B cell (primary cell): ENCODE results near the gene BCAM. TPM values are rescaled to one million over a fixed set of nuclear protein-coding genes. Genes with fewer than 3 reads are reported as not detected.

Experiments
- ATAC-seq: fragments of 200-7000 bp; cut with Tn5 transposase; one replicate; pipeline ENCODE4 v1.10.0; 2021; ENCODE audit warnings: low read depth, mild to moderate bottlenecking, moderate number of reproducible peaks, moderate library complexity
- CTCF ChIA-PET: fragments of 350-600 bp; sonication (Branson Sonifier 250); formaldehyde crosslinking; loops from one replicate; lab custom pipeline; 2021; ENCODE audit warnings: antibody characterized with exemption, inconsistent platforms; lab: Charles Lee
- POLR2A ChIA-PET: fragments of 350-600 bp; sonication (Branson Sonifier 250); formaldehyde crosslinking; loops from one replicate; lab custom pipeline; 2021; ENCODE audit warnings: antibody characterized with exemption; lab: Charles Lee
- DNase-seq: peaks from one replicate; pipeline ENCODE4 v3.0.0; 2013
- H2AFZ ChIP-seq: 2 replicates; pipeline ENCODE4 v1.6.1; 2012; ENCODE audit warnings: mild to moderate bottlenecking, low read depth, low read length; ENCODE audit not compliant: insufficient read depth, poor library complexity, severe bottlenecking
- H3K27ac ChIP-seq, 2 donors: 1 replicate in 1 of 2; 2 replicates in 1 of 2; pipeline ENCODE4 v1.5.1; 2012 to 2013; ENCODE audit warnings: low read length in 2 of 2, mild to moderate bottlenecking in 2 of 2, moderate library complexity in 1 of 2
- H3K27me3 ChIP-seq, 4 experiments: fragments of 200-600 bp in 1 of 4; sonication (generic) in 1 of 4; replicated peaks in 1 of 4; 1 replicate in 2 of 4; 2 replicates in 2 of 4; pipeline versions ENCODE4 v1.6.1 to v1.7.0; 2013 to 2016; ENCODE audit warnings: low read length in 3 of 4, mild to moderate bottlenecking in 2 of 4, mixed read lengths in 1 of 4, moderate library complexity in 1 of 4; ENCODE audit not compliant: insufficient read depth in 4 of 4, control insufficient read depth in 3 of 4; ENCODE audit errors: control extremely low read depth in 1 of 4
- H3K36me3 ChIP-seq, 2 experiments: replicated peaks in 1 of 2; 1 replicate in 1 of 2; 2 replicates in 1 of 2; pipeline versions ENCODE4 v1.6.1 to v1.7.1; 2013; ENCODE audit warnings: low read length in 1 of 2; ENCODE audit not compliant: insufficient read depth in 2 of 2, control insufficient read depth in 1 of 2; ENCODE audit errors: control extremely low read depth in 1 of 2, extremely low read depth in 1 of 2
- H3K4me1 ChIP-seq, 2 donors: fragments of 200-600 bp in 1 of 2; sonication (generic) in 1 of 2; 1 replicate in 1 of 2; 2 replicates in 1 of 2; pipeline versions ENCODE4 v1.5.1 to v1.6.1; 2013 to 2017; ENCODE audit warnings: low read length in 2 of 2; ENCODE audit not compliant: control insufficient read depth in 2 of 2, insufficient read depth in 2 of 2
- H3K4me2 ChIP-seq: replicated peaks from 2 replicates; pipeline ENCODE3; 2012; ENCODE audit warnings: mild to moderate bottlenecking, low read depth, low read length; ENCODE audit not compliant: poor library complexity, severe bottlenecking
- H3K4me3 ChIP-seq, 5 experiments: fragments of 200-600 bp in 1 of 5; sonication (generic) in 1 of 5; 1 replicate in 3 of 5; 2 replicates in 2 of 5; pipeline versions ENCODE4 v1.5.1 to v1.7.0; 2011 to 2016; ENCODE audit warnings: low read length in 4 of 5, mild to moderate bottlenecking in 4 of 5, low read depth in 2 of 5, control low read depth in 1 of 5, moderate library complexity in 1 of 5; ENCODE audit not compliant: insufficient read depth in 1 of 5; ENCODE audit errors: control extremely low read depth in 1 of 5, extremely low read depth in 1 of 5
- H3K79me2 ChIP-seq: fragments of 200-600 bp; sonication (generic); one replicate; pipeline ENCODE4 v1.6.0; 2016; ENCODE audit warnings: low read length; ENCODE audit not compliant: control insufficient read depth, insufficient read depth
- H3K9ac ChIP-seq: fragments of 200-600 bp; sonication (generic); 2 replicates; pipeline ENCODE4 v1.6.1; 2017; ENCODE audit warnings: mild to moderate bottlenecking, low read length, moderate library complexity
- H3K9me3 ChIP-seq, 3 donors: one replicate each; pipeline versions ENCODE4 v1.6.1 to v1.7.1; 2013; ENCODE audit warnings: low read length in 2 of 3; ENCODE audit not compliant: control insufficient read depth in 2 of 3, insufficient read depth in 1 of 3; ENCODE audit errors: control extremely low read depth in 1 of 3
- H4K20me1 ChIP-seq: 2 replicates; pipeline ENCODE4 v1.6.0; 2012; ENCODE audit warnings: mild to moderate bottlenecking, low read length; ENCODE audit not compliant: insufficient read depth, control insufficient read depth, poor library complexity, severe bottlenecking
- H3K27ac Mint-ChIP-seq: one replicate; pipeline ENCODE4 v1.8.0; 2021; ENCODE audit warnings: mixed read lengths
- H3K27me3 Mint-ChIP-seq: one replicate; pipeline ENCODE4 v1.8.0; 2021; ENCODE audit warnings: mixed read lengths
- H3K4me1 Mint-ChIP-seq: one replicate; pipeline ENCODE4 v1.8.0; 2021; ENCODE audit warnings: mixed read lengths
- H3K4me3 Mint-ChIP-seq: one replicate; pipeline ENCODE4 v1.8.0; 2021; ENCODE audit warnings: mixed read lengths
- H3K9me3 Mint-ChIP-seq: one replicate; pipeline ENCODE4 v1.8.0; 2022; ENCODE audit warnings: mixed read lengths; ENCODE audit not compliant: insufficient read depth
- EZH2 ChIP-seq: IDR thresholded peaks from 2 replicates; pipeline ENCODE4 v1.6.1; 2012; ENCODE audit warnings: borderline replicate concordance, low read depth, mild to moderate bottlenecking, moderate library complexity, low read length; ENCODE audit not compliant: insufficient read depth, poor library complexity, severe bottlenecking
- WGBS: methylation state at CpG from one replicate; pipeline ENCODE4 v1.1.5; 2013; ENCODE audit warnings: missing lambda C conversion rate; ENCODE audit not compliant: insufficient coverage; 5-methylcytosine and 5-hydroxymethylcytosine counted together
- intact Hi-C: fragments of 100-400 bp; cut with micrococcal nuclease; formaldehyde crosslinking; loops from one replicate; pipeline ENCODE4 v1.10.0; 2022
- polyA plus RNA-seq: library from polyadenylated mRNA; depleted of rRNA; stranded (reverse); fragments of >200 nt; gene quantifications from 2 replicates; pipeline ENCODE4 v1.2.3, GENCODE V29; 2012
- total RNA-seq, 2 donors: library from RNA; stranded (reverse); fragments of 120-200 nt in 1 of 2; gene quantifications; 1 replicate in 1 of 2; 2 replicates in 1 of 2; pipeline versions ENCODE4 v1.2.3 to v1.2.4, GENCODE V29; 2013 to 2022
- TF ChIP-seq, protein P1 (sequence below): fragments of 200-600 bp; IDR thresholded peaks from one replicate; pipeline ENCODE4 v1.8.0; 2022; ENCODE audit warnings: antibody characterized with exemption, mild to moderate bottlenecking

Gene BCAM
- total and polyA plus RNA-seq, 2 donors (not counting 1 experiment from before 2014, with no cell fraction given), result not detected

- ATAC-seq, result no peak
- H3K27ac Mint-ChIP-seq, result no peak overlapping the region
- peaks cover 0 to 31% (median 12%) of the 10 kb centered on the region in 4 experiments for H3K27me3 ChIP-seq
- peaks cover 9% of the 10 kb centered on the region for H3K4me1 Mint-ChIP-seq
- H3K27ac ChIP-seq, result no peak overlapping the region
- peaks cover 46% of the 10 kb centered on the region for H3K27me3 Mint-ChIP-seq
- H3K36me3 ChIP-seq, result no peaks in the 10 kb centered on the region
- H3K9ac ChIP-seq, result no peak overlapping the region
- no peak overlapping the region for H3K4me3 ChIP-seq
- CTCF ChIA-PET, result interaction anchor here (0.8 kb wide), 1 partner anchor 128 kb away, joined by 4 read pairs; no protein-coding TSS in a partner anchor
- H2AFZ ChIP-seq, result no peak overlapping the region
- peaks cover 18 to 19% of the 10 kb centered on the region in 2 donors for H3K4me1 ChIP-seq
- no peak for DNase-seq
- TF ChIP-seq, protein P1, sequence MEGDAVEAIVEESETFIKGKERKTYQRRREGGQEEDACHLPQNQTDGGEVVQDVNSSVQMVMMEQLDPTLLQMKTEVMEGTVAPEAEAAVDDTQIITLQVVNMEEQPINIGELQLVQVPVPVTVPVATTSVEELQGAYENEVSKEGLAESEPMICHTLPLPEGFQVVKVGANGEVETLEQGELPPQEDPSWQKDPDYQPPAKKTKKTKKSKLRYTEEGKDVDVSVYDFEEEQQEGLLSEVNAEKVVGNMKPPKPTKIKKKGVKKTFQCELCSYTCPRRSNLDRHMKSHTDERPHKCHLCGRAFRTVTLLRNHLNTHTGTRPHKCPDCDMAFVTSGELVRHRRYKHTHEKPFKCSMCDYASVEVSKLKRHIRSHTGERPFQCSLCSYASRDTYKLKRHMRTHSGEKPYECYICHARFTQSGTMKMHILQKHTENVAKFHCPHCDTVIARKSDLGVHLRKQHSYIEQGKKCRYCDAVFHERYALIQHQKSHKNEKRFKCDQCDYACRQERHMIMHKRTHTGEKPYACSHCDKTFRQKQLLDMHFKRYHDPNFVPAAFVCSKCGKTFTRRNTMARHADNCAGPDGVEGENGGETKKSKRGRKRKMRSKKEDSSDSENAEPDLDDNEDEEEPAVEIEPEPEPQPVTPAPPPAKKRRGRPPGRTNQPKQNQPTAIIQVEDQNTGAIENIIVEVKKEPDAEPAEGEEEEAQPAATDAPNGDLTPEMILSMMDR, result no peak
- TF ChIP-seq EZH2, result no peak
- no peak overlapping the region for H3K4me3 Mint-ChIP-seq
- no peaks in the 10 kb centered on the region for H3K9me3 Mint-ChIP-seq
- no peaks in the 10 kb centered on the region for H3K79me2 ChIP-seq
- WGBS, result no CpG with 5 or more reads among the region's 2 CpGs
- H3K9me3 ChIP-seq, result peaks cover 0 to 13% (median 0%) of the 10 kb centered on the region in 3 donors
- intact Hi-C loops, result no loop called here
- no peaks in the 10 kb centered on the region for H4K20me1 ChIP-seq
- no peak overlapping the region for H3K4me2 ChIP-seq
- POLR2A ChIA-PET, result no interaction called here
Measured at GRCh38 chr19:44851427-44851826, 42.5 kb downstream of the BCAM start.

- CTCF ChIA-PET, result interaction anchor here (1.0 kb wide), 1 partner anchor 35 kb away, joined by 3 read pairs; no protein-coding TSS in a partner anchor
- intact Hi-C loops, result no loop called here
- TF ChIP-seq, protein P1, result no peak
- TF ChIP-seq EZH2, result no peak
- H3K4me1 ChIP-seq, result no peaks in the 10 kb centered on the region
- H3K27me3 ChIP-seq, result peaks cover 0 to 3% (median 0%) of the 10 kb centered on the region in 4 experiments
- WGBS, result no CpG with 5 or more reads among the region's 1 CpG
- POLR2A ChIA-PET, result interaction anchor here (0.6 kb wide), 1 partner anchor 60 kb away, joined by 8 read pairs; no protein-coding TSS in a partner anchor
- H3K9ac ChIP-seq, result no peak overlapping the region
- no peak overlapping the region for H3K27ac Mint-ChIP-seq
- no peaks in the 10 kb centered on the region for H4K20me1 ChIP-seq
- no peak for ATAC-seq
- no peaks in the 10 kb centered on the region for H3K4me1 Mint-ChIP-seq
- no peaks in the 10 kb centered on the region for H3K79me2 ChIP-seq
- no peaks in the 10 kb centered on the region for H3K9me3 ChIP-seq
- no peak overlapping the region for H3K4me3 ChIP-seq
- H3K4me2 ChIP-seq, result no peak overlapping the region
- no peaks in the 10 kb centered on the region for H3K36me3 ChIP-seq
- H2AFZ ChIP-seq, result no peak overlapping the region
- peaks cover 21% of the 10 kb centered on the region for H3K27me3 Mint-ChIP-seq
- DNase-seq, result no peak
- H3K27ac ChIP-seq, result no peak overlapping the region
- H3K4me3 Mint-ChIP-seq, result no peak overlapping the region
- no peaks in the 10 kb centered on the region for H3K9me3 Mint-ChIP-seq
Measured at GRCh38 chr19:44855606-44856005, 46.7 kb downstream of the BCAM start.
